SKM-1 treated with dmso at 0.1 percent for 144 hours (cell line): ENCODE results near the gene SLC35B4.
"Not testable (repeated sequence)": the region's sequence is repeated elsewhere in the genome, so short reads cannot be mapped to it uniquely, and the experiment has no call there.

Source experiments
- DNase-seq: peaks from one replicate; lab custom pipeline; 2025; ENCODE audit not compliant: unreplicated experiment; lab: John Stamatoyannopoulos, UW

Gene SLC35B4

GRCh38 chr7:134332892-134333291, 16.2 kb upstream of the SLC35B4 start:
- no peak for DNase-seq

DNA sequence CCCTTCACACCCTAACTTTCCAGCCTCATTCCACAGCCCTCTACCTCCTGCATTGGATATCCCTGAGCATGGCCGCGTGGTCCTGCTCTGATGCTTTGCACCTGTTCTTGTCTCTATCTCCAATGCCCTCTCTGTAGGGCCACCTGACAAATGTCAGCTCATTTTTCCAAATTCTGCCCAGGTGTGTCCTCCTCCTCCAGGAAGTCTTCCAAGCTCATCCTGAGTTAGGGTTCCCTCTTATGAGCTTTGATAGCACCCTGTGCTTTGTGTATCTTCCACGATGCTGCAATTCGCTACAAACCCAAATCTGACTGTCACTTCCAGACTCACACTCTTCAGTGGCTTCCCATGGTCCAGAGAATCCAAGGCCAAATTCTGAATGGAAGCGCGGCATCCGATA, 14.7 kb upstream of the SLC35B4 start:
- no peak for DNase-seq

DNA sequence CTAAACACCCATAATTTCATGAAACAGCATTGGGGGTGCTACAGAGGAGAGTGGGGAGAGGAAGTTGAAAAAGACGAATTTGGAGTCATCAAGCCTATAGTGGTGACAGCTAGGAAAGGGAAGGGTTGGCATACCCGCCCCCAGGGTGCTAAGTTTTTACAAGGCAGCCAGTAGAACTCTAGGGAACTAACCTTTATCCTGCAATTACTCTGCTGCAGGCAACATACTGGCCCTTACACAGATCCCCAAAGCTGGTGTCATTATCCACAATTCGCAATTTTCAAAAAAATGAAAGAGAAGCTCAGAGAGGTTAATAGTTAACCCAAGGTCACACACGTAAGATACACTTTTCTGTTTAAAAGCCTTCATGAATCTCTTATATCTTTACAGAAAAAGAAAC, 14.2 kb upstream of the SLC35B4 start:
- DNase-seq = no peak

- no peak for DNase-seq
Observed at GRCh38 chr7:134329614-134330346, 13.1 kb upstream of the SLC35B4 start.

DNA sequence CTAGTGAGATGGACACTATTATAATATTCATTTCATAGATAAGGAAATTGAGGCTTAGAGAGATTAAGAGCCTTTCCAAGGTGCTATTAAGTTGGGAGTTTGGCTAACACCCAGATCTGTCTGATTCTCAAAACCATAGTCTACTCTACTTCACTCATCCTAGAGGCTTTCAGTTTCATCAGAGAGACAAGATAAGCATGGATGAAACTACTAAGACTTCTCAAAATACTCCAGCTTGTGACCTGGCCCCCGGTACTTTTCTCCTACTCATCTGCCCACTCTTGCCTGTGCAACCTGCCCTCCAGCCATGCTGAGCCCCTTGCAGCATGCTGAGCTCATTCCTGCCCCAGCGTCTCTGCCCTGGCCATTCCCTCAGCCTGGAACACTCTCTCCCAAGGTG, 12.2 kb upstream of the SLC35B4 start:
- DNase-seq = no peak

DNA sequence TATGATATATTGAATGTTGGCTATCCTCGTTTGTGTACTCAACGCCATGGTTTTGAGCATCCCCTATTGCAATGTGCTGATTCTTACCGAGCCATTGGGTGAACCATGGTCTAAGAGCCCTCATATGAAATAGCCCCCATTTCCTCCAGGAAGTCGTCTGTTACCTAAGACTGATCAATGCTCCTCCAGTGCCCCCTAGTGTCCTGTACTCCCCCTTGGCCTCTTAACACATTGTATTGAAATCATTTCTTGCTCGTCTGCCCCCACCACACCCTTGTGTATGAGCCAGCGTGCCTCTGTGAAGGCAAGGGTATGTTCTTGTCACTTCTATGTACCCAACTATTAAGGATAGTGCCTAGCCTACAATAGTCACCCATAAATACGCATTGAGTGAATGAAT, 11.2 kb upstream of the SLC35B4 start:
- DNase-seq = peak; percentile 32

- DNase-seq = no peak
Observed at GRCh38 chr7:134324107-134324506, 7.4 kb upstream of the SLC35B4 start.

DNA sequence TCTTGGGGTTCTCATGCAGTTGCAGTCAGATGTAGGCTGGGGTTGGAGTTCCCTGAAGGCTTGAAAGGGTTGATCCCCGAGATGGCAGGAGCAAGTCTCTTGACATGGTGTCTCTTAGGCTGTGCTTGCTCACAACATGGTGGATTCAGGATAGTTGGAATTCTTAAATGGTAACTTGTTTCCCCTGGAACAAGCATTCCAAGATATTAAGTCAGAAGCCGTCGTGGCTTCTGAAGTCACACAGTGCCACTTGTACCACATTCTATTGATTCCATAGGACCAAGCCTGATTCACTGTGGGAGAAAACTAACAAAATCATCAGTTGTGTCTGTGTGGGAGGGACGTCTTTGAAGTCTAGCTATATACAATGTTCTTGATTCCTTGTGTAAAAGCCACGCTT, 3.5 kb upstream of the SLC35B4 start:
- DNase-seq = no peak

GRCh38 chr7:134318443-134318842, 1.7 kb upstream of the SLC35B4 start:
- DNase-seq = no peak

GRCh38 chr7:134317434-134317833, 704 bp upstream of the SLC35B4 start:
- DNase-seq = no peak

DNA sequence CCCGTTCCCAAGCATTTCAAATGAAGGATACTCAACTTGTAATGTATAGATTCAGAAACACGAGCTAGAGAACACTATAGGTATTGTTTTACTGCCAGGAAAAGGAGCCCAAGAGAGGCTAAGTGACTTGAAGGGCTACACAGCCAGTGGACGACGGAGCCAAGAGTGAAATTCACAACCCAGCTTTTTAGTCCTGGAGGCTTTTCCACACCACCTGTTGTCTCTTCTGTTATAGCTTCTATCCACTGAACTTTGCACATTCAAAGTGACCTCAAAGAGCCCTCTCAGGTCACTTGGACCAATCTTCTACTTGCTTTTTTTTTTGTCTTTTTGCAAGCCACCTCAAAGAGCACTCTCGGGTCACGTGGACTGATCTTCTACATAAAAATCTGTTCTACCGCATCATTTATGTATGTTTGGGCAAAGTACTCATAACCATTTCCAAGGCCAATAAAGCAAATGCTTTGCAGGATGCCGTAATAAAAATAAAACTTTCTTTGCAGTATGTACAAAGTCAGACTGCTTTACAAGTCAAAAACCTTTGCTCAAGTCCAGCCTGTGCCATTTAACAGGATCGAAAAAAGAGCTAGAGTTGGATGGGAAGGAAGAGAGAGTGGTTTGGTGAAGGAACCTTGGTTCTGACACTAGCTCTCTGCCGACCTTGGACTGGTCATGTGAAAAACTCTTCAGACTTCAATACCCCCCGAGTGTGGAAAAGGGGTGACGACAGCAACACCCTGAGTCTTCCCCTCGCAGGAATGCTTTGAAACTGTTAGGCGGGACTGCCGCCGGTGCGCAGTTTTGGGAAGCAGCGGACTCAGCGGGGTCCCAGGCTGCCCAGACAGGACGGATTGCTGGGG, 821 bp downstream of the SLC35B4 start:
- DNase-seq = no peak

- DNase-seq = no peak
Observed at GRCh38 chr7:134313543-134313942, 3.2 kb downstream of the SLC35B4 start.

DNA sequence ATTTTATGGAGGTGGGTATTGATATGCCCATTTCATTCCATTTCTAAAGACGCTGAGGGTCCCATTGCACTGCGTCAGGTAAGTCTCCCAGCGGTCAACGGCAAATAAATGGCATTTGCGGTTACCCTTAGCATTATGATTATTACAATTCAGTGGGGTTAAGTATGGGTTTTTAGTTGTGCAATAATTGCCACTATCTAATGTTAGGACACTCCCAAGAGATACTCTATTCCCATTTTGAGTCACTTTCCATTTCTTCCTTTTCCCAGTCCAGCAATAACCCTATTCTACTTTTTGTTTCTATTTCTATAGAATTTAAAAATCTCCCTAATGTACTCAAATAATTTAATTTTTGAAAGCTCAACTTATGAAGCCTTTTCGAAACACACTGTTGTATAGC, 4.0 kb downstream of the SLC35B4 start:
- no peak for DNase-seq

DNA sequence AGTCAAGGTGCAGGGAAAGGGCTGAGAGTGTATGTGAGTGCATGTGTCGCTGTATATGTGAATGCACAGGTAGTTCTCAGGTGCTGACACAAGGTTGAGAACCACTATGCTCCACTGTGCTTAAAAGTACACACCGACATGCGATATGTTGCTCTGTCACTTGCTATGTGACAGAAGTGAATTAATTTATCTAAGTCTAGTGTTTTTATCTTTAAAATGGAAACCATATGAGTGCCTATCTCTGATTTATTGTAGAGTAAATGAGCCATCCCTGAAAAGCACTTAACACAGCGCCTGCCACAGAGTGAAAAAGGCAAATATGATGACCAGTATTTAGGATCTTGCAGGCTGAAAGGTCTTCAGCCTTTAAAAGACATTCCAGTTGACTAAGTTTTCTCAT, 4.9 kb downstream of the SLC35B4 start:
- no peak for DNase-seq

DNA sequence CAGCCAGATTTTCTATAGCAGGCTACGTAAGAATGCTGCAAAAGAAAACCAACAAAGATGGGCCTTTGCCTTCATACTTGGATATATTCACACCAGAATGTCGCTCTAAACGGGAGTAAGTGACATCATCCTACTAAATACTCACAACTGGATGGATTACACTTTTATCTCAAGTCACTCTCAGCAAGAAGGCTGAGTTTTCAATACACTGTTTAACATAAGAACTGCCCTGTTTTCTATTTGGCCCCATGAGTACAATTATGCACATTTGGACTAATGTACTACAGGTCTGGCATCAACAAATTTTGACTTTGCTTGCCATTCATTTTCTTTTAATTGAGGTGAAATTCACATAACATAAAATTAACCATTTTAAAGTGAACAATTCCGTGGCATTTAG, 8.2 kb downstream of the SLC35B4 start:
- DNase-seq = no peak

GRCh38 chr7:134307320-134307719, 9.4 kb downstream of the SLC35B4 start:
- DNase-seq = no peak

DNA sequence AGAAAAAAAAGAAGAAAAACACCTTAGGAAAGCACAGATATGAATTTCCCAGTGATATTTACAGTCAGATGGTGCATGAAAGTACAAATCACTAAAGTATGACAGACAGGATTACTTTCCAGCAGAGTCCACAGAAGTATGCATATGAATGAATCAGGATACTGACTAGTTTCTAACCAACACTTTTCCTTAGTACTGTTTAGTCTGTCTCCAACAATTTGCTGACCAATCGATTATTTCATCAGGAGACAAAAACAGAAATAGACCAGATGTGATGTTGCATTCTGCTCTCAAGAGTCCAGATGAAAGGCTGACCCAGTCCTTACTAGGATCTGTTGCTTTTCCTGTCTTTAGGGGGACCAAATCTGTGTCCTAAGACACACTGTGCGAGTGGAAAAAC, 14.6 kb downstream of the SLC35B4 start:
- DNase-seq = no peak

GRCh38 chr7:134301592-134301991, 15.1 kb downstream of the SLC35B4 start:
- DNase-seq = no peak

- DNase-seq = no peak
Observed at GRCh38 chr7:134300988-134301387, 15.7 kb downstream of the SLC35B4 start.

- DNase-seq = no peak
Observed at GRCh38 chr7:134298902-134299683, 17.6 kb downstream of the SLC35B4 start.

DNA sequence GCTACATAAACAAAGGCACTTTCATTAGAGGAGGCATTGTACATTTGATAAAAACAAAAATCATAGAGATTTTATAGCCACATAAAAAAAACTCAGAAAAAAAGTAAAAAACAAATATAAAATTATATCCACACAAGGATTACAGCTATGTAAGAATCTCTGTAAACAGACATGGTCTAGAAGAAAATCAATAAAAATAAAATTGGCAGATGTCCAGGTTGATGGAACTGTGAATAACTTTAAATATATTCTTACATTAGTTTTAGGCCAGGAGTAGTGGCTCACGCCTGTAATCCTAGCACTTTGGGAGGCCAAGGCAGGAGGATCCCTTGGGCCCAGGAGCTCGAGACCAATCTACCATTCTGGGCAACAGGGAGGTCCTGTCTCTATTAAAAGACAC, 19.2 kb downstream of the SLC35B4 start:
- no peak for DNase-seq

DNA sequence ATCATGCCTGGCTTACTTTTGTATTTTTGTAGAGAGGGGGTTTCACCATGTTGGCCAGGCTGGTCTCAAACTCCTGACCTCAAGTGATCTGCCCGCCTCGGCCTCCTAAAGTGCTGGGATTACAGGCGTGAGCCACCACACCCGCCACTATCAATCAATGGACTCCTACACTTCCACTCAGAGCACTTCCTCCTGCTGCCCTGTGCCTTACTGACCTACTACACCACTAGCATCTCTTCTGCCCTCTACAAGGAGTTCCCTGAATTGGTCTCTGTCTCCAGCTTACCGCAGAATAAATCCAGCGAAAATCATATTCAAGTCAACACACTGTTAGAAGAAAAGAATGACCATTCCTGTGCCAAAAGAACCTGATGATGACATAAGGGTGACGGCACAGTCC, 20.7 kb downstream of the SLC35B4 start:
- DNase-seq = not testable (repeated sequence)
